ENCODE measurements around the gene FBXO39. TPM values are rescaled to one million over a fixed set of nuclear protein-coding genes. Genes with fewer than 3 reads are reported as not detected.
A peak's percentile ranks its signal among the peaks of the same experiment; 100 is the strongest.
"Not testable (repeated sequence)": the region's sequence is repeated elsewhere in the genome, so short reads cannot be mapped to it uniquely, and the experiment has no call there.

FBXO39 gene
- polyA plus RNA-seq (ENCODE audit: insufficient read length): 0.17 TPM
- long read RNA-seq, donor 1: 0 reads
- long read RNA-seq, donor 2: 0 reads
- long read RNA-seq, donor 3: 0 reads
- long read RNA-seq, donor 4: 0 reads
- long read RNA-seq, donor 5: 0 reads
- long read RNA-seq, donor 6: 0 reads
- long read RNA-seq, donor 7: 0 reads
- long read RNA-seq, donor 8: 0 reads

DNA sequence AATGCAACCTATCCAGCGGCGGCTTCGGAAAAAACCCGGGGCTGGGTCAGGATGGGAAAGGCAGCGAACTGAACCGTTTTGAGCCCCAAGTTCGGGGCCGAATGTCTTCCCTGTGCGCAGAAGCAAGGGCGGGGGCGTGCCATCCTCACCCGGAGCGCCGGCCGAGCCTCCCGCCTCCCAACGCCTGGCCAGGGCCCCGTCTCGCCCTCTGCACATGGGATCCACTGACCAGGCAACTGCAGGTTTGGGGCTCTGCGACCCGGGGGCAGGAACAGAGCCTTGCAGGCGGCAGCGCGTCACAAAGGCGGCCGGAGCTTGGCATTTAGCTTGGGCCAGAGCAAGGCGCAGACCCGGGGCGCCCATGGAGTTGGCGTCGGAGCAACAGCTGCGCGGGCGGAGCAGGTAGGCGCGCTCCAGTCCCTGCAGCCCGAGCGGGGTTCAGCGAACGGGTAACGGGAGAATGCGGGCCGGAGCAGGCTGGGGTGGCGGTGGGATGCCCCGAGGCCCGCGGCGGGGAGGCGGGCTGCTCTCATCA is at the start of gene FBXO39:
Gene FBXO39 (plus strand): TSS at position 345 of the 535 bp plus-strand sequence. CDS start 3,654 bp downstream, outside the sequence.
- DNase-seq: no peak

DNA sequence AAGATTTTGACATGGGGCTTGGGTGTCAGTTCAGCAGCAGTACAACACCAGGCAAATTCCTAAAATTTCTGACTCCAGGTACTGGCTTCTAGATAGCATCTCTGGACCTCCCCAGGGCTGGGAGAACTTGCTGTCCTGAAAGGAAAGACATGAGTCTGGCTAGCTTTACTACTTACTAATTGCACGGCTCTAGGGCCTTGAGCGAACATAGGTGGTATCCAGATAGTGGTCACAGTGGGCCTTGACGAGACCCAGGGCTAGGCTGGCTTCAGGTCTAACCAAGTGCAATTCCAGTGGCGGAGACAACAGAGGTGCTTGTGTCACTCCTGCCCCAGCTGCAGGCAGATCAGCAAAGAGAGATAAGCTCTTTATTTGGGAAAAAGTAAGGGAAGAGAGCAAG is 46.5 kb upstream of the FBXO39 start:
- no peak for DNase-seq

GRCh38 chr17:6746665-6747064 is 29.4 kb upstream of the FBXO39 start:
- DNase-seq: not testable (repeated sequence)

DNA sequence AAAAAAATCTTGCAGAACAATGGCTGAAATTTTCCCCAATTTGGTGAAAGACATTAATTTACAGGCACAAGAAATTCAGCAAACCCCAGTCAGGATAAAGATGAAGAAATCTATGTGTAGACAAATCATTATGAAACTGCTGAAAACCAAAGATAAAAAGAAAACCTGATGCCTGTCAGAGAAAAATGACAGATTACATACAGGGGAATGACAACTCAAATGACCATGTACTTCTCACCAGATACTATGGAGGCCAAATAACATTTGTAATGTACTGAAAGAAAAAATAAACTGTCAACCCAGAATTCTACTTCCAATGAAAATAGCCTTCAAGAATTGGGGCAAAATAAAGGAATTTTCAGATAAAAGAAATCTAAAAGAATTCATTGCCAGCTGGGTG is 27.4 kb upstream of the FBXO39 start:
- no peak for DNase-seq

GRCh38 chr17:6749519-6749918 is 26.5 kb upstream of the FBXO39 start:
- DNase-seq: no peak

GRCh38 chr17:6752068-6752909 is 23.7 kb upstream of the FBXO39 start:
- DNase-seq: no peak

- DNase-seq: peak; percentile 30
Measured at GRCh38 chr17:6753006-6753445, 23.0 kb upstream of the FBXO39 start.

GRCh38 chr17:6753546-6753945 is 22.5 kb upstream of the FBXO39 start:
- no peak for DNase-seq

DNA sequence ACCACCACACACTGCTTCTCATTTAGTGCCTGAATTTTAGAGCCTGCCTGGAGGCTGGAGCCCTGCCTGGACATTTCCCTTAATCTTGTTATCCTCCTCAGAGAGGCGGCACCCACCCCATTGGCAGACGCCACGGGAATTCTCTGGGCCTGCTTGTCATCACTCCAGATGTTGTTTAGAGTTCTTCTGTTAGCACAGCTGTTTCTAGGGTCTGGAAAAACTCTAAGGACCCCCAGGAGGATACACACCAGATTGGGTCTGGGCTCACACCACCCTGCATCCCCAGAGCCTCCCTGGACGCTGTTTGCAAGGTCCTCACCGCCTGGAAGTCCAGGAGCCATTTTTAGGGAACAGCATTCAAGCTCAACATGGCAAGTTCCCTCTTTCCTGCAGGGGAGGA is 20.7 kb upstream of the FBXO39 start:
- DNase-seq: no peak

DNA sequence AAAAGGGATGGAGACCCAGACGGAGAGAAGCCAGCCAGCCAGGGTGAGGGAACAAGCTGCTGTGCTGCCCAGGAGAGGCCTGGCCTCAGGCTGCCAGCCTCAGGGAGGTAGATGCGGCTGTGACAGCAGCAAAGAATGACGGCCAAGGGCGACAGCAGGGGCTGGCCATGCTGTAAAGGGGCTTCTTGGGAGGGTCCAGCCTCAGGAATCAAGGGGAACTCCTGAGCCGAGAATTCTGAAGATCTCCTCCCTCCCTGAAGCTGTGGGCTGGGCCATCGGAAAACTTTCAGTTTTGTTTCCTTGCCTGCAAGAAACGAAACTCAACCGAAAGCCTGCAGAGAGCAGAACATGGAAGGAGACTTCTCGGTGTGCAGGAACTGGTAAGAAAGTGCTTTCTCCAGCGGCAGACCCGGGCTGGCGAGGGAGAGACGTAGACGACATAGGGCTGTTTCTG is 20.3 kb upstream of the FBXO39 start, which contains the start of gene XAF1:
Gene XAF1 (plus strand): TSS at position 316 of the 454 bp plus-strand sequence. CDS start 33 bp downstream, at position 349.
- no peak for DNase-seq

DNA sequence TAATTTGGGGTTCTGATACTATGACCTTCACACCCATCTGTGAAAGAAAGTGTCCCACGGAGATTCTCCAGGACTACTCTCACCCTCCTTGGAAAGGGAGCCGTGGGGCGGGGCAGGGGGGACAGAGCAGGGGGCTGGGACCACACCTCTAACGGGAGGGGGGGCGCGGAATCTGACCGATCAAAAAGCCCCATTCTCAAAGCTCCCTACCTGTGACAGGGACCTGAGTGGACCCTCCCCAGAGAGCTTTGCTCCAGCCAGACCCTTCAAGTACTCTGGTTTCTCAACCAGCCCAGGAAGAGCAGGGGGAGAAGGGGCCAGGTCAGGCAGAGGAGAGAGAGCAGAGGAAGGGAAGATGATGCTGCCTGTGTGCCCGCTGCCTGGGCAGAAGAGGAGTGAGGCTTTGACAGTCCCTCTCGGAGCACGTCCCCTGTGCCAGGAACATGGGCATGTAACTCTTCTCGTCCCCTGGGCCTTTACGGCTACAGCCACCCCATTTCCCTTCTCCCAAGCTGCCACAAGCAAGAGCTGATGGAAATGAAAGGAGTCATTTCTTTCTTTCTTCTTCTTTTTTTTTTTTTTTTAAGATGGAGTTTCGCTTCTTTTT is 19.5 kb upstream of the FBXO39 start:
- DNase-seq: no peak

- DNase-seq: no peak
Measured at GRCh38 chr17:6757747-6758146, 18.3 kb upstream of the FBXO39 start.

DNA sequence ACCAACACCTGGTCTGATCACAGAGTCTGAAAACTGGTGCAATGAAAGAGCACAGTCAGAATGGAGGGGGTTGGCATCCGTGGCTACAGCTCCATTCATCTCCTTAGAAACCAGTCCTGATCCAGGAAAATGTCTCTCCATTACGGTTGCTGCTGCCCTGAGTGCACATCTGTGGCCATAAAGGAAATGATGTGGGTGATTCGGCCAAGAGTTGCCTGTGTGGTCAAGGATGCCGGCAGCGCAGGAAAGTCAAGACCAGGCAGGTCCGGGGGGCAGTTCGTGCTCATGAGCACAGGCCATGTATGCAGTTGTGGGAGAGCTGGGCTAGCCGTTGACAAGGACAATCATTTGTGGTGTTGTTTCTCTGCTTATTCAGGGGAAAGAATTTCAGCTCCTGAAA is 14.2 kb upstream of the FBXO39 start:
- DNase-seq: no peak

DNA sequence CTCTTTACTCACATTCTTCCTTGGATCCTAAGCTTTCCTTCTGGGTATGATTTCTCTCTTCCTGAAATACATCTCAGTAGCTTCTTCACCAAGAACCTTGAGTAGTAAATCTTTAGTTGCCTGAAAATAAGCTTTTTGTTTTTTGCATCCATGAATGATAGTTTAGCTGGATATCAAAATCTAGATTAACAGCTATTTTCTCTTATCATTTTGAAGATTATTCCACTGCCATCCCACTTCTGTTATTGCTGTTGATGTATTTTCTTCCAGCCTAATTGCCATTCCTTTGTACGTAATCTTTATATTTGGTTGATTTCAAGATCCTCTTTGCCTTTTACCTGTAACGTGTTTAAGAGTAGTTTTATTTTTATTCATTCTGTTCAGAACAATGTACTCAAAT is 7.6 kb upstream of the FBXO39 start:
- no peak for DNase-seq

GRCh38 chr17:6772016-6772415 is 4.0 kb upstream of the FBXO39 start:
- DNase-seq: no peak

GRCh38 chr17:6774906-6775305 is 1.1 kb upstream of the FBXO39 start:
- not testable (repeated sequence) for DNase-seq

DNA sequence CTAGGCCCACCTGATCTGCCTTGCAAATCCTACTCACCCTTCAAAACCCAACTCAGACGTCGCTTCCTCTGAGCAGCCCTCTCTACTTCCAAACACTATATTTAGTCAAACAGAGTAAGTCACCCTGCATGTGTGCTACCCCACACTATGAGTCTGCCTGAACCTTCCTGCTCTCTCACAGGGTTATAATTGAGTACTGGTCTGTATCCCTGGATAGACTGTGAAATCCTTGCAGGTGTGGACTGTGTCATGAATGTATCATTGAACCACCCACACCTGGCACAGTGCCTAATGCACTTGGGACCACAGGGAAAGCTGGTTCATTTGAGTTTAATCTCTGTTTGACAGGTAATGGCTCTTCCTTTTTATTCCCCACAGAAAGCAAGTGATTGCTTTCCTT is 3.4 kb downstream of the FBXO39 start:
- DNase-seq: no peak

GRCh38 chr17:6780001-6780400 is 4.0 kb downstream of the FBXO39 start:
- DNase-seq: no peak

- no peak for DNase-seq
Measured at GRCh38 chr17:6780886-6781285, 4.9 kb downstream of the FBXO39 start.

- DNase-seq: no peak
Measured at GRCh38 chr17:6782244-6782643, 6.2 kb downstream of the FBXO39 start.

- no peak for DNase-seq
Measured at GRCh38 chr17:6786618-6787017, 10.6 kb downstream of the FBXO39 start.

GRCh38 chr17:6787081-6787693 is 11.2 kb downstream of the FBXO39 start:
- DNase-seq: no peak
